ENCODE measurements around the gene MINDY1. TPM values are rescaled to one million over a fixed set of nuclear protein-coding genes. Genes with fewer than 3 reads are reported as not detected.

Gene MINDY1
- polyA plus RNA-seq, 3 donors = 11.5 to 25.0 (median 13.2) TPM

DNA sequence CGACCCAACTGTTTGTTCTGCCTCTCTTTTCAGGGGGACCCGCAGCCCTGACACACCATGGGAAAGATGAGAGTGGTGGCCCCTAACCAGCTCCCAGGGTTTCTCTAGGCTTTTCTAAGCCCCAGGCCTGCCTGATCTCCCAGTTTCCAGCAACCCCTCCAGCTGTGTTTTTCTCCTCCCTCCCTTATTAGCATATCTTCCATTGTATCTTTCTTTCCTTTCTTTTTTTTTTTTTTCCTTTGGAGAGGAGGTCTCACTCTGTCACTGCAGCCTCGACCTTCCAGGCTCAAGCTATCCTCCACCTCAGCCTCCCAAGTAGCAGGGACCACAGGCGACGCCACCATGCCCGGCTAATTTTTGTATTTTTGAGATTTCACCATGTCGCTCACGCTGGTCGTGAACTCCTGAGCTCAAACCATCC lies 30.3 kb downstream of the MINDY1 start:
- no peak for DNase-seq
- no peaks in the 10 kb centered on the region for H3K36me3 ChIP-seq (replicated peaks in 1 of 2; ENCODE audit: control insufficient read depth in 1 of 2, insufficient read depth in 2 of 2, low read length in 2 of 2)
- H3K9ac ChIP-seq (ENCODE audit: insufficient read depth, low read length, poor library complexity, severe bottlenecking) = peak overlapping the region; percentile 11
- no peaks in the 10 kb centered on the region for H3K9me3 ChIP-seq (replicated peaks in 1 of 2; ENCODE audit: control insufficient read depth in 1 of 2, insufficient read depth in 1 of 2, low read length in 2 of 2)
- peak overlapping the region; percentile 74 for H3K4me2 ChIP-seq (replicated peaks; ENCODE audit: extremely low read depth, low read length, poor library complexity, severe bottlenecking)
- Mint-ChIP-seq H3K4me3 (peak overlapping the region; percentile 62 to 86), H3K27me3 (ENCODE audit: low read depth in 3 of 3) (no peaks in the 10 kb centered on the region), H3K9me3 (no peaks in the 10 kb centered on the region), H3K27ac (peak overlapping the region; percentile 95 to 100 (median 99)), H3K4me1 (peaks cover 70% of the 10 kb centered on the region), H3K36me3 (peaks cover 2 to 7% of the 10 kb centered on the region in 2 donors)
- H4K20me1 ChIP-seq (ENCODE audit: insufficient read depth, low read length) = peaks cover 24% of the 10 kb centered on the region
- peak overlapping the region; percentile 81 to 87 for H3K27ac ChIP-seq (ENCODE audit: low read depth in 1 of 2, low read length in 2 of 2)
- peaks cover 51% of the 10 kb centered on the region for H3K79me2 ChIP-seq (ENCODE audit: insufficient read depth, low read length)
- H2AFZ ChIP-seq (ENCODE audit: insufficient read depth, low read depth, low read length, poor library complexity, severe bottlenecking) = no peak overlapping the region
- TF ChIP-seq, protein P1, sequence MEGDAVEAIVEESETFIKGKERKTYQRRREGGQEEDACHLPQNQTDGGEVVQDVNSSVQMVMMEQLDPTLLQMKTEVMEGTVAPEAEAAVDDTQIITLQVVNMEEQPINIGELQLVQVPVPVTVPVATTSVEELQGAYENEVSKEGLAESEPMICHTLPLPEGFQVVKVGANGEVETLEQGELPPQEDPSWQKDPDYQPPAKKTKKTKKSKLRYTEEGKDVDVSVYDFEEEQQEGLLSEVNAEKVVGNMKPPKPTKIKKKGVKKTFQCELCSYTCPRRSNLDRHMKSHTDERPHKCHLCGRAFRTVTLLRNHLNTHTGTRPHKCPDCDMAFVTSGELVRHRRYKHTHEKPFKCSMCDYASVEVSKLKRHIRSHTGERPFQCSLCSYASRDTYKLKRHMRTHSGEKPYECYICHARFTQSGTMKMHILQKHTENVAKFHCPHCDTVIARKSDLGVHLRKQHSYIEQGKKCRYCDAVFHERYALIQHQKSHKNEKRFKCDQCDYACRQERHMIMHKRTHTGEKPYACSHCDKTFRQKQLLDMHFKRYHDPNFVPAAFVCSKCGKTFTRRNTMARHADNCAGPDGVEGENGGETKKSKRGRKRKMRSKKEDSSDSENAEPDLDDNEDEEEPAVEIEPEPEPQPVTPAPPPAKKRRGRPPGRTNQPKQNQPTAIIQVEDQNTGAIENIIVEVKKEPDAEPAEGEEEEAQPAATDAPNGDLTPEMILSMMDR (IDR thresholded peaks at IDR 0.05) = no peak
- H3K4me3 ChIP-seq (replicated peaks in 1 of 3; ENCODE audit: low read depth in 2 of 3, low read length in 3 of 3) = peak overlapping the region in 1 of 3 experiments; percentile 79
- WGBS (ENCODE audit: insufficient coverage) = 69% methylated on average over 4 of the region's 9 CpGs
- intact Hi-C loops (cut with micrococcal nuclease) = loop anchor here (5.0 to 10.0 kb wide), 3 partner anchors 49 to 212 kb away; partner anchors contain the start of genes SETDB1 (in 2 of the 2) and CTSS (in 1 of the 2)
- H3K4me1 ChIP-seq (ENCODE audit: control insufficient read depth in 1 of 2, insufficient read depth in 2 of 2, low read length in 2 of 2) = peaks cover 71 to 74% of the 10 kb centered on the region in 2 donors
- no peaks in the 10 kb centered on the region for H3K27me3 ChIP-seq (ENCODE audit: control insufficient read depth in 2 of 2, insufficient read depth in 2 of 2, low read length in 2 of 2)

DNA sequence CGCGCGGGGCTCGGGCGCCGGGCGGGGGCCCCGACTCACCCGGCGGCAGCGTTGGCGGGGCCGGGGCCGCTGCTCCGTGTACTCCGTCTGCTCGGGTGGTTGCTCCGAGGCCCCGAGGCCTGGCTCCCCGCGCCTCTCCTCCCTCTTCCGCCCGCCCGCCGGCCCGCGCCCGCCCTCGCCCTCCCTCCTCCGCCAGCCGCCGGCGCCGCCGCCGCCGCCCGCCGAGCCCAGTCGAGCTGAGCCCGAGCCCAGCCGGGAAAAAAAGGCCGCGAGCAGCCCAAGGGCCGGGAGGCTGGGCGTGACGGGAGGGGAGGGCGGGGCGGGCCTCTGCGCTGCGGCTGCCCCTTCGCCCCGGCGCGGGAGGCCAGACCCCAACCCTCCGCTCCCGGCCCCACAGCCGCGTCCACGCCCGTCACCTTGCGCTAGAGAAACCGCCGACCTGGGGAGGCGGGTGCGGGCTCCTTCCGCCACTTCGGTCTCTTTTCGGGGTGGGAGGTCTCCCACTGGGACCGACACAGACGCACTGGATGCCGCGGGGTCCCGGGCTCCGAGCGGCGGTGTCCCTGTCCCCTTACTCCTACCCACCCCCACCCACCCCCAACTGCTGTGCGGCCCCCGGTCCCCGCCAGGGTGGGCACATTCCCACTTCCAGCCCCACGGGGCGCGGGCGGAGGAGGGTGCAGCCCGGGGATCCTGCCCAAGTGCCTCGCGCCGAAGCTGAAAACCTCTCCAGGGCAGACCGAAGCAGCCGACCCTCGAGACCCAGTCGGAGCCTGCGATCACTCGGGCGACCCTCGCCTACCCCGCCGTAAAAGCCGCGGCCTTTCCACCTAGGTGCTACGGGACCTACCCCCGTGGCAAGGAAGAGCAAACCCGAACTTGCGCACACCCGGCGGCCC lies 31.9 kb downstream of the MINDY1 start, which contains the start of gene CERS2:
Gene CERS2 (minus strand): TSS at position 256 of the 899 bp plus-strand sequence. CDS start 5,745 bp downstream, outside the sequence.
- WGBS (ENCODE audit: insufficient coverage) = 3% methylated on average over 90 of the region's 106 CpGs
- intact Hi-C loops (cut with micrococcal nuclease) = loop anchor here (5.0 to 10.0 kb wide), 4 partner anchors 32 to 210 kb away; partner anchors contain the start of genes SETDB1 (in 2 of the 2), CTSS (in 1 of the 2), MINDY1 (in 1 of the 2) and PRUNE1 (in 1 of the 2)
- H3K36me3 Mint-ChIP-seq = peaks cover 2 to 7% of the 10 kb centered on the region in 2 donors

More for the DNA sequence above, 31.9 kb downstream of the MINDY1 start, which contains the start of gene CERS2:
- H3K36me3 ChIP-seq (replicated peaks in 1 of 2; ENCODE audit: control insufficient read depth in 1 of 2, insufficient read depth in 2 of 2, low read length in 2 of 2) = no peaks in the 10 kb centered on the region
- H3K27me3 ChIP-seq (ENCODE audit: control insufficient read depth in 2 of 2, insufficient read depth in 2 of 2, low read length in 2 of 2) = no peaks in the 10 kb centered on the region
- Mint-ChIP-seq H3K4me1 (peaks cover 84% of the 10 kb centered on the region), H3K27ac (peak within 1 kb of the TSS; percentile 57 to 91 (median 77)), H3K4me3 (peak within 1 kb of the TSS; percentile 86 to 90), H3K9me3 (no peaks in the 10 kb centered on the region), H3K27me3 (ENCODE audit: low read depth in 3 of 3) (no peaks in the 10 kb centered on the region)
- H3K4me3 ChIP-seq (replicated peaks in 1 of 3; ENCODE audit: low read depth in 2 of 3, low read length in 3 of 3) = peak within 1 kb of the TSS; percentile 88 to 92 (median 89)
- H4K20me1 ChIP-seq (ENCODE audit: insufficient read depth, low read length) = peaks cover 40% of the 10 kb centered on the region
- peak within 1 kb of the TSS; percentile 82 for H2AFZ ChIP-seq (ENCODE audit: insufficient read depth, low read depth, low read length, poor library complexity, severe bottlenecking)
- H3K27ac ChIP-seq (ENCODE audit: low read depth in 1 of 2, low read length in 2 of 2) = peak within 1 kb of the TSS; percentile 68 to 84
- peak within 1 kb of the TSS; percentile 98 for H3K4me2 ChIP-seq (replicated peaks; ENCODE audit: extremely low read depth, low read length, poor library complexity, severe bottlenecking)
- DNase-seq = peak; percentile 66 to 71 (median 68)
- TF ChIP-seq, protein P1 (IDR thresholded peaks at IDR 0.05) = no peak
- H3K4me1 ChIP-seq (ENCODE audit: control insufficient read depth in 1 of 2, insufficient read depth in 2 of 2, low read length in 2 of 2) = peaks cover 82 to 89% of the 10 kb centered on the region in 2 donors
- H3K79me2 ChIP-seq (ENCODE audit: insufficient read depth, low read length) = peaks cover 67% of the 10 kb centered on the region
- H3K9me3 ChIP-seq (replicated peaks in 1 of 2; ENCODE audit: control insufficient read depth in 1 of 2, insufficient read depth in 1 of 2, low read length in 2 of 2) = no peaks in the 10 kb centered on the region
- H3K9ac ChIP-seq (ENCODE audit: insufficient read depth, low read length, poor library complexity, severe bottlenecking) = peak within 1 kb of the TSS; percentile 83
